Left lobe of liver (tissue), 2 donors: ENCODE measurements around the gene TBC1D24. TPM values are rescaled to one million over a fixed set of nuclear protein-coding genes. Genes with fewer than 3 reads are reported as not detected.

ENCODE experiments used
- ATAC-seq: fragments of 200-7000 bp; cut with Tn5 transposase; one replicate; pipeline ENCODE4 v1.9.1; 2020; ENCODE audit warnings: mild to moderate bottlenecking, moderate library complexity
- DNase-seq: peaks from one replicate; pipeline ENCODE4 v3.0.0-alpha.2; 2020; ENCODE audit warnings: low spot score
- total RNA-seq: library from RNA; stranded (reverse); gene quantifications from one replicate; pipeline ENCODE4 v1.2.1, GENCODE V29; 2021
- donor health status: DM: no; HTN: no; CAD: no; lungs with moderate emphysema.
- donor health status: DM: no; HTN: yes; CAD: no.

TBC1D24 gene
- total RNA-seq, 1 donor from 2014 or later = 32.5 TPM

GRCh38 chr16:2514333-2515179, 39.6 kb downstream of the TBC1D24 start:
- DNase-seq (peak; percentile 66), ATAC-seq (no peak)

- ATAC-seq (no peak), DNase-seq (peak; percentile 47)
Observed at GRCh38 chr16:2515180-2515851, 40.4 kb downstream of the TBC1D24 start.

GRCh38 chr16:2516391-2517240, 41.7 kb downstream of the TBC1D24 start:
- ATAC-seq (peak; percentile 2), DNase-seq (peak; percentile 54)

GRCh38 chr16:2517954-2518605, 43.2 kb downstream of the TBC1D24 start:
- ATAC-seq (no peak), DNase-seq (no peak)

- no peak for ATAC-seq
- DNase-seq = peak; percentile 57
Observed at GRCh38 chr16:2518823-2519710, 44.1 kb downstream of the TBC1D24 start.

- ATAC-seq (no peak), DNase-seq (no peak)
Observed at GRCh38 chr16:2519711-2520080, 44.8 kb downstream of the TBC1D24 start.

- DNase-seq (peak; percentile 93), ATAC-seq (peak; percentile 56)
Observed at GRCh38 chr16:2520097-2520783, 45.3 kb downstream of the TBC1D24 start, which contains the start of gene AMDHD2. Gene AMDHD2 (plus strand): TSS chr16:2520371. CDS start chr16:2520459, 88 bp downstream.

GRCh38 chr16:2520784-2521531, 46.0 kb downstream of the TBC1D24 start:
- peak; percentile 54 for DNase-seq
- no peak for ATAC-seq

GRCh38 chr16:2523801-2524231, 48.9 kb downstream of the TBC1D24 start:
- ATAC-seq (peak; percentile 44), DNase-seq (peak; percentile 61)

- ATAC-seq = peak; percentile 78
- peak; percentile 68 for DNase-seq
Observed at GRCh38 chr16:2524339-2524938, 49.5 kb downstream of the TBC1D24 start.

- no peak for ATAC-seq
- no peak for DNase-seq
Observed at GRCh38 chr16:2526135-2526534, 51.2 kb downstream of the TBC1D24 start.

GRCh38 chr16:2527071-2527783, 52.3 kb downstream of the TBC1D24 start:
- DNase-seq (no peak), ATAC-seq (no peak)

GRCh38 chr16:2527784-2528100, 52.8 kb downstream of the TBC1D24 start:
- no peak for ATAC-seq
- DNase-seq = no peak

GRCh38 chr16:2528161-2529060, 53.5 kb downstream of the TBC1D24 start:
- no peak for DNase-seq
- ATAC-seq = no peak

GRCh38 chr16:2529061-2529931, 54.4 kb downstream of the TBC1D24 start:
- DNase-seq (peak; percentile 51), ATAC-seq (no peak)
